HEK293 (cell line): ENCODE measurements around the gene ITPRIPL2.

ENCODE experiments used
- CTCF ChIA-PET: fragments of 350-600 bp; formaldehyde crosslinking; extraction: SDS; loops from one replicate; lab custom pipeline; 2021; ENCODE audit warnings: antibody characterized with exemption; lab: Yijun Ruan, JAX
- POLR2A ChIA-PET: fragments of 300-600 bp; formaldehyde crosslinking; extraction: SDS; loops from one replicate; lab custom pipeline; 2020; ENCODE audit warnings: antibody characterized with exemption, inconsistent platforms; lab: Yijun Ruan, JAX
- H3K27ac ChIP-seq: fragments of 200-500 bp; sonication (Bioruptor generic); 2 replicates; pipeline ENCODE4 v1.5.1; 2014; ENCODE audit warnings: low read depth, low read length, control low read depth, inconsistent platforms; ENCODE audit errors: extremely low read depth
- H3K36me3 ChIP-seq, 2 experiments: fragments of 200-500 bp in 1 of 2; sonication (Bioruptor generic) in 1 of 2; 1 replicate in 1 of 2; 2 replicates in 1 of 2; pipeline ENCODE4 v1.5.1; 2014 to 2017; ENCODE audit warnings: inconsistent platforms in 2 of 2, low read length in 2 of 2; ENCODE audit not compliant: control insufficient read depth in 2 of 2, insufficient read depth in 1 of 2
- H3K4me1 ChIP-seq: fragments of 200-500 bp; sonication (Bioruptor generic); 2 replicates; pipeline ENCODE4 v1.5.1; 2014; ENCODE audit warnings: mild to moderate bottlenecking, low read length, inconsistent platforms; ENCODE audit not compliant: control insufficient read depth, insufficient read depth
- H3K4me3 ChIP-seq: 2 replicates; pipeline ENCODE4 v1.5.1; 2011; ENCODE audit warnings: low read depth, mild to moderate bottlenecking, control low read depth, low read length, moderate library complexity
- H3K9me3 ChIP-seq: fragments of 200-500 bp; sonication (Bioruptor generic); 2 replicates; pipeline ENCODE4 v1.5.1; 2014; ENCODE audit warnings: low read depth, low read length, inconsistent platforms; ENCODE audit not compliant: control insufficient read depth, insufficient read depth
- IKZF3 ChIP-seq: fragments of 450-650 bp; IDR thresholded peaks from 2 replicates; pipeline ENCODE4 v1.5.0; 2018; ENCODE audit warnings: missing biosample characterization, mild to moderate bottlenecking, missing genetic modification characterization, moderate library complexity
- KLF1 ChIP-seq: fragments of 450-650 bp; formaldehyde crosslinking; IDR thresholded peaks from 2 replicates; pipeline ENCODE4 v1.5.1; 2016; ENCODE audit warnings: missing biosample characterization, missing genetic modification characterization
- KLF9 ChIP-seq: fragments of 450-650 bp; formaldehyde crosslinking; IDR thresholded peaks from 2 replicates; pipeline ENCODE4 v1.5.1; 2016; ENCODE audit warnings: missing biosample characterization, missing genetic modification characterization, low read depth
- MZF1 ChIP-seq: fragments of 450-650 bp; formaldehyde crosslinking; IDR thresholded peaks from 2 replicates; pipeline ENCODE4 v1.5.1; 2017; ENCODE audit warnings: missing biosample characterization, missing genetic modification characterization, borderline replicate concordance
- OVOL3 ChIP-seq: fragments of 450-650 bp; formaldehyde crosslinking; IDR thresholded peaks from 2 replicates; pipeline ENCODE4 v1.5.1; 2016; ENCODE audit warnings: missing biosample characterization, missing genetic modification characterization
- REPIN1 ChIP-seq: fragments of 450-650 bp; formaldehyde crosslinking; IDR thresholded peaks from 2 replicates; pipeline ENCODE4 v1.5.1; 2017; ENCODE audit warnings: missing biosample characterization, missing genetic modification characterization, low read depth
- SP3 ChIP-seq: fragments of 450-650 bp; formaldehyde crosslinking; IDR thresholded peaks from 2 replicates; pipeline ENCODE4 v1.5.1; 2016; ENCODE audit warnings: missing biosample characterization, missing genetic modification characterization
- ZBTB17 ChIP-seq: fragments of 450-650 bp; formaldehyde crosslinking; IDR thresholded peaks from 2 replicates; pipeline ENCODE4 v1.5.1; 2016; ENCODE audit warnings: missing biosample characterization, missing genetic modification characterization
- ZBTB49 ChIP-seq: fragments of 450-650 bp; formaldehyde crosslinking; IDR thresholded peaks from 2 replicates; pipeline ENCODE4 v1.5.1; 2016; ENCODE audit warnings: missing biosample characterization, missing genetic modification characterization, low read depth
- ZFHX2 ChIP-seq: fragments of 450-650 bp; formaldehyde crosslinking; conservative IDR thresholded peaks from 2 replicates; pipeline ENCODE4 v1.5.1; 2016; ENCODE audit warnings: missing biosample characterization, missing genetic modification characterization
- ZIC2 ChIP-seq: fragments of 450-650 bp; formaldehyde crosslinking; IDR thresholded peaks from 2 replicates; pipeline ENCODE4 v1.5.1; 2016; ENCODE audit warnings: missing biosample characterization, missing genetic modification characterization
- ZNF121 ChIP-seq: fragments of 450-650 bp; formaldehyde crosslinking; IDR thresholded peaks from 2 replicates; pipeline ENCODE4 v1.5.1; 2016; ENCODE audit warnings: missing biosample characterization, missing genetic modification characterization
- ZNF155 ChIP-seq: fragments of 450-650 bp; formaldehyde crosslinking; IDR thresholded peaks from 2 replicates; pipeline ENCODE4 v1.5.1; 2016; ENCODE audit warnings: missing biosample characterization, missing genetic modification characterization
- ZNF174 ChIP-seq: fragments of 450-650 bp; formaldehyde crosslinking; IDR thresholded peaks from 2 replicates; pipeline ENCODE4 v1.5.0; 2017; ENCODE audit warnings: missing biosample characterization, mild to moderate bottlenecking, missing genetic modification characterization
- ZNF202 ChIP-seq: fragments of 450-650 bp; formaldehyde crosslinking; IDR thresholded peaks from 2 replicates; pipeline ENCODE4 v1.5.1; 2016; ENCODE audit warnings: missing biosample characterization, missing genetic modification characterization, borderline replicate concordance
- ZNF223 ChIP-seq: fragments of 450-650 bp; formaldehyde crosslinking; IDR thresholded peaks from 2 replicates; pipeline ENCODE4 v1.5.1; 2016; ENCODE audit warnings: missing biosample characterization, missing genetic modification characterization
- ZNF24 ChIP-seq: fragments of 450-650 bp; formaldehyde crosslinking; IDR thresholded peaks from 2 replicates; pipeline ENCODE4 v1.5.1; 2016; ENCODE audit warnings: missing biosample characterization, missing genetic modification characterization
- ZNF248 ChIP-seq: fragments of 450-650 bp; formaldehyde crosslinking; IDR thresholded peaks from 2 replicates; pipeline ENCODE4 v1.5.1; 2017; ENCODE audit warnings: missing biosample characterization, missing genetic modification characterization
- ZNF292 ChIP-seq: fragments of 450-650 bp; formaldehyde crosslinking; IDR thresholded peaks from 2 replicates; pipeline ENCODE4 v1.5.1; 2016; ENCODE audit warnings: low read depth, missing biosample characterization, missing genetic modification characterization, borderline replicate concordance
- ZNF302 ChIP-seq: fragments of 450-650 bp; formaldehyde crosslinking; IDR thresholded peaks from 2 replicates; pipeline ENCODE4 v1.5.1; 2016; ENCODE audit warnings: missing biosample characterization, missing genetic modification characterization, low read depth
- ZNF404 ChIP-seq: fragments of 450-650 bp; formaldehyde crosslinking; IDR thresholded peaks from 2 replicates; pipeline ENCODE4 v1.5.1; 2017; ENCODE audit warnings: missing biosample characterization, missing genetic modification characterization
- ZNF513 ChIP-seq: fragments of 450-650 bp; IDR thresholded peaks from 2 replicates; pipeline ENCODE4 v1.5.1; 2018; ENCODE audit warnings: missing biosample characterization, missing genetic modification characterization
- ZNF529 ChIP-seq: fragments of 450-650 bp; formaldehyde crosslinking; IDR thresholded peaks from 2 replicates; pipeline ENCODE4 v1.5.1; 2017; ENCODE audit warnings: missing genetic modification characterization, missing biosample characterization; ENCODE audit not compliant: insufficient replicate concordance
- TF ChIP-seq, protein P1 (sequence below): fragments of 450-650 bp; formaldehyde crosslinking; IDR thresholded peaks from 2 replicates; pipeline ENCODE4 v1.5.1; 2016; ENCODE audit warnings: missing biosample characterization, missing genetic modification characterization
- TF ChIP-seq, protein P2 (sequence below): sonication (generic); formaldehyde crosslinking; IDR thresholded peaks from 2 replicates; pipeline ENCODE4 v1.8.1; 2022; ENCODE audit warnings: mild to moderate bottlenecking, moderate library complexity, missing genetic modification reagents

ITPRIPL2 gene

GRCh38 chr16:19164285-19164684 lies 50.5 kb downstream of the ITPRIPL2 start:
- H3K4me1 ChIP-seq = no peaks in the 10 kb centered on the region
- no peaks in the 10 kb centered on the region for H3K36me3 ChIP-seq
- H3K9me3 ChIP-seq = no peaks in the 10 kb centered on the region
- ChIA-PET POLR2A (no interaction called here), CTCF (interaction anchor here (0.6 to 1.4 kb wide), 5 partner anchors 8 to 52 kb away, joined by 3 to 6 read pairs (median 3); partner anchors contain the start of gene ITPRIPL2)
- H3K4me3 ChIP-seq = no peak overlapping the region
- no peak overlapping the region for H3K27ac ChIP-seq
- TF ChIP-seq KLF1 (tag by site-specific recombination) = no peak
- no peak for TF ChIP-seq ZNF292
- no peak for TF ChIP-seq REPIN1 (tag by site-specific recombination)
- TF ChIP-seq, protein P1, sequence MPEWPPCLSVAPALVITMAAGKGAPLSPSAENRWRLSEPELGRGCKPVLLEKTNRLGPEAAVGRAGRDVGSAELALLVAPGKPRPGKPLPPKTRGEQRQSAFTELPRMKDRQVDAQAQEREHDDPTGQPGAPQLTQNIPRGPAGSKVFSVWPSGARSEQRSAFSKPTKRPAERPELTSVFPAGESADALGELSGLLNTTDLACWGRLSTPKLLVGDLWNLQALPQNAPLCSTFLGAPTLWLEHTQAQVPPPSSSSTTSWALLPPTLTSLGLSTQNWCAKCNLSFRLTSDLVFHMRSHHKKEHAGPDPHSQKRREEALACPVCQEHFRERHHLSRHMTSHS (tag by site-specific recombination) = no peak
- no peak for TF ChIP-seq ZBTB49 (tag by site-specific recombination)
- TF ChIP-seq ZBTB17 = no peak
- no peak for TF ChIP-seq ZNF513 (tag by site-specific recombination)
- no peak for TF ChIP-seq ZNF121
- no peak for TF ChIP-seq ZNF404
- no peak for TF ChIP-seq ZNF302
- TF ChIP-seq ZNF174 (tag by site-specific recombination) = no peak
- TF ChIP-seq ZFHX2 (tag by site-specific recombination) = no peak
- no peak for TF ChIP-seq ZNF223 (tag by site-specific recombination)
- TF ChIP-seq OVOL3 (tag by site-specific recombination) = no peak
- TF ChIP-seq, protein P2, sequence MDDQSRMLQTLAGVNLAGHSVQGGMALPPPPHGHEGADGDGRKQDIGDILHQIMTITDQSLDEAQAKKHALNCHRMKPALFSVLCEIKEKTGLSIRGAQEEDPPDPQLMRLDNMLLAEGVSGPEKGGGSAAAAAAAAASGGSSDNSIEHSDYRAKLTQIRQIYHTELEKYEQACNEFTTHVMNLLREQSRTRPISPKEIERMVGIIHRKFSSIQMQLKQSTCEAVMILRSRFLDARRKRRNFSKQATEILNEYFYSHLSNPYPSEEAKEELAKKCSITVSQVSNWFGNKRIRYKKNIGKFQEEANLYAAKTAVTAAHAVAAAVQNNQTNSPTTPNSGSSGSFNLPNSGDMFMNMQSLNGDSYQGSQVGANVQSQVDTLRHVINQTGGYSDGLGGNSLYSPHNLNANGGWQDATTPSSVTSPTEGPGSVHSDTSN (CRISPR knock-in tag) = no peak
- no peak for TF ChIP-seq ZNF202 (tag by site-specific recombination)
- no peak for TF ChIP-seq KLF9 (tag by site-specific recombination)

GRCh38 chr16:19165101-19165500 lies 51.3 kb downstream of the ITPRIPL2 start:
- Histone ChIP-seq H3K4me1 (no peaks in the 10 kb centered on the region), H3K36me3 (no peaks in the 10 kb centered on the region)
- TF ChIP-seq IKZF3 (tag by site-specific recombination) = no peak
- no peak for TF ChIP-seq ZIC2
- no peak for TF ChIP-seq ZNF155 (tag by site-specific recombination)
- TF ChIP-seq ZNF529 (tag by site-specific recombination) = no peak
- TF ChIP-seq ZNF248 (tag by site-specific recombination) = no peak
- no peak for TF ChIP-seq ZNF24
- no peak for TF ChIP-seq SP3 (tag by site-specific recombination)
- TF ChIP-seq MZF1 (tag by site-specific recombination) = no peak
- TF ChIP-seq, all 188 proteins: peak for 0
- ChIA-PET POLR2A (no interaction called here), CTCF (interaction anchor here (1.2 to 1.4 kb wide), 5 partner anchors 9 to 211 kb away, joined by 3 to 8 read pairs (median 5); partner anchors contain the start of gene ITPRIPL2)
- Histone ChIP-seq H3K4me3 (no peak overlapping the region), H3K9me3 (no peaks in the 10 kb centered on the region), H3K27ac (no peak overlapping the region)
